Lower leg skin (tissue), 4 donors: ENCODE results near the gene ADARB2. TPM values are rescaled to one million over a fixed set of nuclear protein-coding genes. Genes with fewer than 3 reads are reported as not detected.

Experiments
- DNase-seq, 2 donors: peaks; one replicate each; pipeline ENCODE4 v3.0.0-alpha.2; 2019; ENCODE audit warnings: low spot score in 2 of 2
- H3K4me3 ChIP-seq: fragments of 200-600 bp; sonication (generic); 2 replicates; pipeline ENCODE4 v1.5.1; 2017; ENCODE audit warnings: mild to moderate bottlenecking, low read depth; ENCODE audit not compliant: poor library complexity, severe bottlenecking
- POLR2A ChIP-seq, 2 donors: fragments of 450-650 bp; IDR thresholded peaks; one replicate each; pipeline ENCODE4 v1.6.1; 2016 to 2017; ENCODE audit warnings: antibody characterized with exemption in 2 of 2, mild to moderate bottlenecking in 1 of 2, moderate library complexity in 1 of 2
- WGBS, 2 donors: methylation state at CpG; one replicate each; pipeline ENCODE4 v1.1.5; 2018; 5-methylcytosine and 5-hydroxymethylcytosine counted together
- intact Hi-C: fragments of 100-400 bp; cut with DNase I; formaldehyde crosslinking; loops from one replicate; pipeline ENCODE4 v1.15.0; 2023; ENCODE audit warnings: low total_unique reads
- total RNA-seq, 4 donors: library from RNA; depleted of rRNA; stranded (reverse); fragments of >200 nt; gene quantifications; one replicate each; pipeline ENCODE4 v1.1.0, GENCODE V29; 2016
- TF ChIP-seq, protein P1 (sequence below), 3 donors: fragments of 450-650 bp; IDR thresholded peaks; one replicate each; pipeline ENCODE4 v1.5.1; 2016; ENCODE audit warnings: antibody characterized with exemption in 3 of 3, mild to moderate bottlenecking in 3 of 3, moderate library complexity in 2 of 3

The ADARB2 gene
- total RNA-seq, 4 donors from 2014 or later: 0.72 to 3.6 (median 1.8) TPM

DNA sequence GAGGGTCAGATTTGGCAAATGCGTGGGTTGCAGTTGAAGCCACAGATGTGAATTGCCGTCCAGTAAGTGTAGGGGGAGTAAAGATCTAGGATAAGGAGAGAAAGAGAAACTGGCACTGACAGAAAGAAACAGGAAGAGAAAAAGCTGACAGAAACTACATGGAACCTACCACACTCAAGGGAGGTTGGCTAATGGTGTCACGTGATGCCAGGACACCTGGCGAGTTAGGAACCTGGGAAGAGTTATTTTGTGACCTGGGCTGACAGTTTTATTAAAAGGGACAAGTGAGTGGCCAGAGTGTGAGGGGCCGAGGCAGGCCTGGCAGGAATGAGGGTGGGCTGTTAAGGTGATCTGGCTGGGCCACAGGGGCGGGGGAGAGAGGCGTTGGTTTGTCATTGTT, 188.7 kb downstream of the ADARB2 start:
- no peak overlapping the region for H3K4me3 ChIP-seq
- WGBS, 2 donors: 84 to 89% methylated on average over 7 of the region's 7 CpGs
- TF ChIP-seq, protein P1, sequence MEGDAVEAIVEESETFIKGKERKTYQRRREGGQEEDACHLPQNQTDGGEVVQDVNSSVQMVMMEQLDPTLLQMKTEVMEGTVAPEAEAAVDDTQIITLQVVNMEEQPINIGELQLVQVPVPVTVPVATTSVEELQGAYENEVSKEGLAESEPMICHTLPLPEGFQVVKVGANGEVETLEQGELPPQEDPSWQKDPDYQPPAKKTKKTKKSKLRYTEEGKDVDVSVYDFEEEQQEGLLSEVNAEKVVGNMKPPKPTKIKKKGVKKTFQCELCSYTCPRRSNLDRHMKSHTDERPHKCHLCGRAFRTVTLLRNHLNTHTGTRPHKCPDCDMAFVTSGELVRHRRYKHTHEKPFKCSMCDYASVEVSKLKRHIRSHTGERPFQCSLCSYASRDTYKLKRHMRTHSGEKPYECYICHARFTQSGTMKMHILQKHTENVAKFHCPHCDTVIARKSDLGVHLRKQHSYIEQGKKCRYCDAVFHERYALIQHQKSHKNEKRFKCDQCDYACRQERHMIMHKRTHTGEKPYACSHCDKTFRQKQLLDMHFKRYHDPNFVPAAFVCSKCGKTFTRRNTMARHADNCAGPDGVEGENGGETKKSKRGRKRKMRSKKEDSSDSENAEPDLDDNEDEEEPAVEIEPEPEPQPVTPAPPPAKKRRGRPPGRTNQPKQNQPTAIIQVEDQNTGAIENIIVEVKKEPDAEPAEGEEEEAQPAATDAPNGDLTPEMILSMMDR (IDR thresholded peaks at IDR 0.05): no peak
- no peak for TF ChIP-seq POLR2A (IDR thresholded peaks at IDR 0.05)
- no peak for DNase-seq
- intact Hi-C loops: no loop called here

DNA sequence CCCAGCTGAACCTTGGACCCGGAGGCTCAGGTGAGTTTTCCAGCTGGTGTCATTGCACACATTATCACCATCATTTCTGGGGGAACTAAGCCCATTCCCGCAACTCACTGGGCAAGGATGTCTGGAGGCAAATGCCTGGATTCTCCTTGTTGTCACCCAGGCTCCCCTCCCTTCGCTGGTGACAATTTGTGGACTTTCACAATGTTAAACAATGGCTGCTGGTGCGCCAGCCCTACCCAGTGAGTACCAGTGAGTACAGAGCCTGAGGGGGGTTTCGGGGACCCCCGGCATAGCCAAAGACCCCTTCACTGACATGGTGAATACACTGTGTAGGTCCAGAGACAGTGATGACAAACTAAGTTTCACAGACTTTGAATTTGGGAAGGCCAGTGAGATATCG, 189.2 kb downstream of the ADARB2 start:
- 90 to 98% methylated on average over 7 of the region's 7 CpGs for WGBS, 2 donors
- intact Hi-C loops: no loop called here
- no peak overlapping the region for H3K4me3 ChIP-seq
- DNase-seq: no peak
- TF ChIP-seq POLR2A (IDR thresholded peaks at IDR 0.05): no peak
- TF ChIP-seq, protein P1 (IDR thresholded peaks at IDR 0.05): no peak

DNA sequence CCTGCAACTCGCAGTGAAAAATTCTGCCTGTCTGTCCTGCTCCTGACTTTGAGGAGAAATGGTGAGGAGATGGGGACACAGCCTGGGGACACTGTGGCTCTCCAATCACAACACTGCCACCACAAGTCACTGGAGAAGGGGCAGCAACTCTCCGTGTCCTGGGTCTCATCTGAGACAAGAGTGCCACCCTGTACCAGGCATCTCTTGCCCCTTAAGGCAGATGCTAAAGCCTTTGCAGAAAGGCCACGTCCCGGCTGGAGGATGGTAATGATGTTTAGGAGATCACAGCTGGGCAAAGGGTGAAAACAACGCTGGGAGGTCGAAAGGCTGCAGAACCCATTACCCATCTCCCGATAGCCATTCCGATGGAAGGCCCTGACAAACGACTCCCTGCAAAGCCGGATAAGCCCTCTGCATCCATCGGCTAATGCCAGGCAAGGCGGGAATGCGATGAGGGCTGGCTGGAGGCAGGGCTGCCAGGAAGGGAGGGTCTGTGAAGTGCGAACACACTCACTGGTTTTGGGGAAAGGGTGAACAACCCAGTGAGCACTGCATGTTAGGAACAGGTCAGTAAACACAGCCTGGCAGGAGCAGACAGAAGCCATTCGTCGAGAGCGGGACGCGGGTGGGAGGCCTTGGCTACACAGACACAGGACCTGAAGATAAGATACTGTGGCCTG, 190.8 kb downstream of the ADARB2 start:
- WGBS, 2 donors: 76 to 82% methylated on average over 19 of the region's 19 CpGs
- intact Hi-C loops: no loop called here
- no peak overlapping the region for H3K4me3 ChIP-seq
- DNase-seq: peak in 1 of 2 donors; percentile 57
- no peak for TF ChIP-seq POLR2A (IDR thresholded peaks at IDR 0.05)
- TF ChIP-seq, protein P1 (IDR thresholded peaks at IDR 0.05): no peak

DNA sequence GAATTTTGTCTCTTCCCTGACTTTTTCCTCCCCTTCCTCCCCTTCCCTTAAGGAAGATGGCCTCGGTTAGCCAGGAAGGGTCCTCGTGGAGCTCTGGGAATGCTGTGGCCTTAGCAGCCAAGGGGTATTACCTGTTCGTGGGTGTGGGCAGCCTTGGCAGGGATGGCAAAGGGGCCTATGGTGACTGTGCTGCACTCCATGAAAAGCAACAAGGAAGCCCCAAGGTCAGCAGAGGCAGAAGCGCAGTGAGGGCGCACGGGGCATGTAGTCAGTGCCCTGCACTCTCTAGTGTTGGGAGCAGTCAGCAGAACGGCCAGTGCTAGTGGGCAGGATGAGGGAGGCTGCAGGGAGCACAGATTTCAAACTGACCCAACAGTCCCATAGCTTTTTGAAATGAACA, 191.8 kb downstream of the ADARB2 start:
- peak in 1 of 2 donors; percentile 70 for DNase-seq
- TF ChIP-seq, protein P1 (IDR thresholded peaks at IDR 0.05): no peak
- TF ChIP-seq POLR2A (IDR thresholded peaks at IDR 0.05): no peak
- intact Hi-C loops: no loop called here
- 80 to 84% methylated on average over 7 of the region's 7 CpGs for WGBS, 2 donors
- no peak overlapping the region for H3K4me3 ChIP-seq

- H3K4me3 ChIP-seq: no peak overlapping the region
- intact Hi-C loops: no loop called here
- 76 to 83% methylated on average over 2 of the region's 2 CpGs for WGBS, 2 donors
- no peak for TF ChIP-seq POLR2A (IDR thresholded peaks at IDR 0.05)
- TF ChIP-seq, protein P1 (IDR thresholded peaks at IDR 0.05): no peak
- DNase-seq: peak in 1 of 2 donors; percentile 43
Observed at GRCh38 chr10:1544929-1545328, 192.4 kb downstream of the ADARB2 start.

DNA sequence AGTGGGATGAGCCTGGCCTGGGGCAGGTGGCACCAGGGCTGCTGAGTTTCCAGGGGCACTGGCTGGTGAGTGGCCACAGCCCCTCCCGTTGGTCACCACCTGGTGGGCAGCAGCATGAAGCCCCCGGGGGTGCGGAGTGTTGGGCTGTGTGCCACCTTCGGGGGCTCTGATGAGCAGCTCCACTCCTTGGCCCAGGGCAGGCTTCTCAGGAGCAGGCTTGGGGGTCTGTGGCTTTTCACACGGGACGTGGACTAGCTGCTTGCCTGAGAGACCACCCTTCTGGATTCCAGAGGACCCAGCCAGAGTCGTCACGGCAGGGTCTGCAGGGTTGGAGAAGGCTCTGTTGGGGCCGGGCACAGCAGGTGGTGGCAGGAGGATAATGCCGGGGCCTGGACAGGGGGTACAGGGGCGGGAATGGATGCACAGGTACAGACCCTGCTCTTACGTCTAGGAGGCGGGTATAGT, 193.1 kb downstream of the ADARB2 start:
- TF ChIP-seq, protein P1 (IDR thresholded peaks at IDR 0.05): no peak
- TF ChIP-seq POLR2A (IDR thresholded peaks at IDR 0.05): no peak
- 94 to 96% methylated on average over 9 to 13 of the region's 13 CpGs for WGBS, 2 donors
- DNase-seq: peak in 1 of 2 donors; percentile 72
- no peak overlapping the region for H3K4me3 ChIP-seq
- intact Hi-C loops: no loop called here
